ENCODE data around the gene ADD1. TPM values are rescaled to one million over a fixed set of nuclear protein-coding genes. Genes with fewer than 3 reads are reported as not detected.

ADD1 gene
- total RNA-seq, 1 donor from 2014 or later = 283 TPM

DNA sequence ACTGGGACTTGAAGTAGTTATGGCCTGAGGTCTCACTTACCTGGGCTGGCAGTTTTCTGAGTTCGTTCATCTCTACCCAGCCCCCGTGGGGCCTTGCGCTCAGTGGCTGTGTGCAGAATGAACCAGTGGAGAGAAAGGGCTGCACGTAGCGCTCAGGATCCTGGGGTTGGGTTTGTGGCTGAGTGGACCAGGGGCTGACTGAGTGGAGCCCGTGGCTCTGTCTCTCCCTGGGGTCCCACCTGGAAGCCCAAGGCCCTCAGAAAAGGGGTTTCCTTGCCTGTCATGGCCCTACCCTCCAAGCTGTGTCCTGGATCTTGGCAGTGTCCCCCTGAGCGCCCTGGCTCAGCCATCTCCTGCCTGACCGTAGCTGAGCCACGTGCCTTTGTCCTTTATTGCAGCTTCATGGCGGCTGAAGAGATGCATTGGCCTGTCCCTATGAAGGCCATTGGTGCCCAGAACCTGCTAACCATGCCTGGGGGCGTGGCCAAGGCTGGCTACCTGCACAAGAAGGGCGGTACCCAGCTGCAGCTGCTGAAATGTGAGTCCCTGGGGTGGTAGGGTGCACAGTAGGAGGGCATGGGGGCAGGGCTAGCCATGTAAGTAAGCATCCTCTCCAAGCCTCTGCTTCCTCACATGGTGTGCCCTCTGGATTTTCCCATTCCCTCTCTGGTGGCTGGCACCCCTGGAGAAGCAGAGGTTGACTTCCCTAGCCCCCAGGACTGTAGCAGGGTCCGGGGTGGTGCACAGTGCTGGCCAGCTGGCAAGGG lies 23.2 kb upstream of the ADD1 start:
- intact Hi-C loops (cut with micrococcal nuclease) = no loop called here

DNA sequence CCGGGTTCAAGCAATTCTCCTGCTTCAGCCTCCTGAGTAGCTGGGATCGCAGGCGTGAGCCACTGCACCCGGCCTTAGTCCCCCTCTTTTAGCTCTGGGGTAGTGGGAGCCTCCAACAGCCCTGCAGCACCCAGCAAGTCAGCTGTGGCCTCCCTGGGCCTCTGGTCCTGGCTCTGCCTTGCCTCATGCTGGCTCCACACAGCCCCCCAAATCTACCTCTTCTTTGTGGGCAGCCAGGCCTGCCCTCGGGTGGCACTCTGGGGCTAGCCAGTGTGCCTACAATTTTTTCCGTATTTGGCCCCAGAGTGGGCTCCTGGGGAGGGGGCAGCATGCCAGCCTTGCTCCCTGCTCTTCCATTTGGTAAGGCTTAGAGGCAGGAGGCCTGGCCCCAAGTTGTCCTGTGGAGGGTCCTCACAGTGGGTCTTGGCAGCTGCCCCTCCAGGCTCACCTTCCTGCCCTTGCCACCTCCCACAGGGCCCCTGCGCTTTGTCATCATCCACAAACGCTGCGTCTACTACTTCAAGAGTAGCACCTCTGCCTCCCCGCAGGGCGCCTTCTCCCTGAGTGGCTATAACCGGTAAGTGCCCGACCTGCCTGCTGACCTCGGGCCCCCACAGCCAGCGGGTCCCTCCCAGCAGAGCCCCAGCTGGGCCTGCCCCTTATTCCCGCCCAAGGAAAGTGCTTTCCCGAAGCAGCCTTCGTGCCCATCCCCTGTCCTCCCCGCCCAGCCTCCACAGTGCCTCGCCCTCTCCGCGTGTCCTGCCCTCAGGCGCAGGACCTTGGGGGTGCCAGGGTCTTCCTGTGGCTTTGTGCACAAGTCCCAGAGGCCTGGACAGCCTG lies 21.0 kb upstream of the ADD1 start:
- intact Hi-C loops (cut with micrococcal nuclease) = no loop called here

DNA sequence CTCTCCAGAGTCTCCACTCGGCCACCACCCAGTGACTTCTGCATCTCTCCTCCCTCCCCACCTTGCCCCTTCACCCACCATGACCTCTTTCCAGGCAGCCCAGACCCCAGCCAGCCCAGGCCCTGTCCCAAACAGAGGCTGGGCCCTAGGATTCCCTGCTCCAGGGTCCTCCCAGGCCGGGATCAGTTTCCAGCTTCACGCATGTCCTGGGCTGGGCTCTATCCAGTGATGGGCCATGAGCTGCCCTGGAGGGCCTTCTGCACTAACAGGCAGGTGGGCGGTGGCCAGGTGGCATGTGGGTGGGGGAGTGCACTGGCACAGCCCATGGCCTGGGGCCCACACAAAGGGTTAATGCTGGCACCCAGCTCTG lies 20.4 kb upstream of the ADD1 start:
- intact Hi-C loops (cut with micrococcal nuclease) = no loop called here

DNA sequence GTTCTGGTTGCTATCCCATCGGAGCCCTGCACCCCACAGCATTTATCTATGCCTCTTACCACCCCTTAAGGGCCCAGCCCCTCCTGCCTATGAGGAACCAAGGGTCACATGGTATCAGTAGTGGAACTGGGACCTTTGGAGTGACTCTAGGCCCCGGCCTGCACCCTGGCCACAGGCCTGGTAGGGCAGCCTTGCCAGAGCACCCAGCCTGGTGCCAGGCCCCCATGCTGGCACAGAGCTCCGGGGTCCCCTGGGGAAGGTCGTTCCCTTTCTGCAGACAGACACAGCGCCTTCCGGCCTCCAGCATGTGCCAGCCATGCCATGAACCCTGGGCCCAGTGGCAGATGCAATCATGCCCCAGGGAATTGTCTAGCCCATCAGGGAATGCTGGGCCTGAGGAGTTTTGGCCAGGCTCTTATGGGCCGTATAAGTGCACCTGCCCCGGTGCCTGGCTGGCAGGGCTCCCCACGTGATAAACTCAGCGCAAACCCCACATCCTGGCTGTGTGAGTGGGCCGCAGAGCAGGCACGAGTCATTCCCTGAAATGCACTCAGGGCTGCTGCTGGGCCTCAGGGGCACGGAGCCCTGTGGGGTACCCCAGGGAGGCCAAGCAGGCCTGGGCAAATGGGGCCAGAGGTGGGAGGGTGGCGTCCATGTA lies 19.8 kb upstream of the ADD1 start:
- intact Hi-C loops (cut with micrococcal nuclease) = no loop called here

DNA sequence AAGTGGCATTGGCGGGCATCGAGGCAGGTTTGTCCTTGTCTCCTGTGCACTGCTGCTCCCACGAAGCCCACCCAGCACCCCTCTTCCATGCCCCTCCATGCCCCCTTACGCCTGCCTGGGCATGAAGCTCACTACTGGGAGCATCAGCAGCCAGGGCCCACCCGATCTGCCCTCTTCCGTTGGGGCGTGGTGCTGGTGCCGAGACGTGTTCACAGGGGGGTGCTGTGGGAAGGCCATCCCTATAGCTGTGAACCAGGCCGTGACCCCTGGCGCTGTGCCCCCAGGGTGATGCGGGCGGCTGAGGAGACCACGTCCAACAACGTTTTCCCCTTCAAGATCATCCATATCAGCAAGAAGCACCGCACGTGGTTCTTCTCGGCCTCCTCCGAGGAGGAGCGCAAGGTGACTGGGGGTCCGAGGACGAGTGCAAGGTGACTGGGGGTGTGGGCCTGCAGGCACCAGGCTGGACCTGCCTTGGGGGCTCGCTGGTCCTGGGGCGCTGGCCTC lies 19.3 kb upstream of the ADD1 start:
- intact Hi-C loops (cut with micrococcal nuclease) = no loop called here

DNA sequence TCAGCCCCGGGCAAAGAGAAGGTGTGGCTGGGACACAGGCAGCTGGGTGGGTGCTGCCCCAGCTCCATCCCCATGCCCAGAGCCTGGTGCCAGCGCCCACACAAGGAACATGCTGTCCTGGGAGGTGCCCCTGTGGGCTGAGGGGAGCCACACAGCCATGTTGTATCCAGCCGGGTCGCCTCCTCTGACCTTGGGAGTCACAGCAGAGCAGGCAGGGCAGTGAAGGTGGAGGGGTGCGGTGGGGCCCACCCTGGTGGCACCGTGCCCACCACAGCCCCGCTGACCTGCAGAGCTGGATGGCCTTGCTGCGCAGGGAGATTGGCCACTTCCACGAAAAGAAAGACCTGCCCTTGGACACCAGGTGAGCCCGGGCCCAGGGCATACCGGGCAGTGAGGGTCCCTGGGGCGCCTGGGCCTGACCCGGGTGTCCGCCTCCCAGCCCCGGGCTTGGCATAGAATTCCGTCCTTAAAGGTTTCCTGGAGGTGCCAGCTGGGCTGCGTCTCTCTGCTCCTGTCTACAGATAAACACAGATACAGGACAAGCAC lies 18.7 kb upstream of the ADD1 start:
- intact Hi-C loops (cut with micrococcal nuclease) = no loop called here

DNA sequence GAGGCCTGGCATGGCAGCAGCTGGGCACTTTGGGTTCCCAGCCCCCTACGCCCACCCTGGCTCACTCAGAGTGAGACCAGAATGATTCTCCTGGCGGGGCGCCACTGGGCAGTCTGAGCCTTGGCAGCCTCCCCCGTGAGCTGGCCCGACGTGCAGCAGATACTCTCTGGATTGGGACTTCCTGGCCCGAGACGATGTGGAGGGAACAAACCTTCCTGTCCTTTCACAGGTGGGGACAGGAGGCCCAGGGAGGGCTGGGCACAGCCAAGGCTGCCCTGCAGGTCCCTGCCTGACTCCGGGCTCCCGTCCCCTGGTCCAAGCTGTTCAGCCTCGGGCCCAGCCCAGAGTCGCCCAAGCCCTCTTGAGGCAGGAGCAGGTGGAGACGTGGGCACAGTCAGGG lies 17.9 kb upstream of the ADD1 start:
- intact Hi-C loops (cut with micrococcal nuclease) = no loop called here

DNA sequence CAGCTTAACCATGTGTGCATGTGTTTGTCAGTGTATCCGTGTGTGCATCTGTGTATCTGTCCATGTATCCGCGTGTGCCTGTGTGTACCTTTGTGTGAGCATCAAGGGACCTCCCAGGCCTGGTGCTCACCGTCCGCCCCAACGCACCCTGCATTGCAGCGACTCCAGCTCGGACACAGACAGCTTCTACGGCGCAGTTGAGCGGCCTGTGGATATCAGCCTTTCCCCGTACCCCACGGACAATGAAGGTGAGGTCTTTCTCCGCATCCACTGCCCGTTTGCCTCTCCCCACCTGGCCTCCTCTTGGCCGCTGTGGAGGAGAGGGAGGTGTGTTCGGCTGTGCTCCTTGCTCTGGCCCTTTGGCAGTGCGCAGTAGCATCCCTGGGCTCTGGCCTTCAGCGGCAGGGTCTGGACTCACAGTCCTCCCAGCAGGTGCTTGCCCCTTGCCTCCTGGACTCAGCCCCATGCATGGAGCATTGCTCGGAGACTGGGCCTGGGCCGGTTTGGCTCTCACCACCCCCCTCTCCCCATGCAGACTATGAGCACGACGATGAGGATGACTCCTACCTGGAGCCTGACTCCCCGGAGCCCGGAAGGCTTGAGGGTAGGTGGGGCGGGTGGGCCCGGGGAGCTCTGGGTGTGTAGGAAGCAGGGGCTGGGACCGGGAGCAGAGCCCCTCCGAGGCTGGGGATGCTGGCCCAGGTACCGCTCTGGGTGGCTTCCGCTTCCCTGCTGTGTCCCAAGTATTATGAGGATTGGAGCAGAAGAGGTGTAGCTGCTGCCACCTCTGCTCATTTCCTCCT lies 16.4 kb upstream of the ADD1 start:
- intact Hi-C loops (cut with micrococcal nuclease) = no loop called here

DNA sequence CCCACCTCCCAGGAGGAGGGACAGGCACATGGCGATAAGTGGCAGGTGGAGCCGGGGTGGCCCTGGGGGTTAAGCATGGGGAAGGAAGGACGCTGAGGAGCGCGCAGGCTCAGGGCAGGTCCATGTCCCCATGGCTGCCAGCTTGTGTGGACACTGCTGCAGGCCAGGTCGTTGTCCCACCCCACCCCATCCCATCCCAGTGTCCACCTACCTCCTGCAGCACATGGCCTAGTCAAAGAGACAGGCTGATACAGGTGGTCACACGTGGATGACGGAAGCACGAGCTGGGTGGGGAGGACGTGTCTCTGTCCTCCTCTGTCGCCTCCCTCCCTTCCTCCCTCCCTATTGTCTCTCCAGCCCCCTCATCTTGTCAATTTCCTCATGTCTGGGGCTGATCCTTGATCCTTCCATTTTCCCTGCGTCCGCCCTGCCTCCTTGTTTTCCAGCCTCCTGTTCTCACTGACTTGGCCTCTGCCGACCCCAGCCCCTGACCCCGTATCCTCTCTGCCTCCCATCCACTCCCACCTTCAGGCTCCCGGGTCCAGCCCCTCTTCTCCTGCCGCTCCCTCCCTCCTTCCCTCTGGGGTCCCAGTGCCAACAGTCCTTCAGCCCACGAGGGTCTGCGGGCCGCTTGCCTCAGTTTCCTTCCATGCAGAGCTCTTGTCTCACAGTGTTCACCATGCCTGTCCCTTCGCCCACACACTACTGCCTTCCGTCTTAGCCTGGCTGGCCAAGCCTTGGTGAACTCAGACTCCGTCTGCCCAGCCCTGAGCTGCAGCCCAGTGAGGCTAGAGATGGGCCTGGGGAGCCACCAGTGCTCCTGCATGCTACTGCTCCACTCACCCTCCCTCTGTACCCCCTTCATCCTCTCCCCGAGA lies 15.5 kb upstream of the ADD1 start:
- intact Hi-C loops (cut with micrococcal nuclease) = no loop called here

DNA sequence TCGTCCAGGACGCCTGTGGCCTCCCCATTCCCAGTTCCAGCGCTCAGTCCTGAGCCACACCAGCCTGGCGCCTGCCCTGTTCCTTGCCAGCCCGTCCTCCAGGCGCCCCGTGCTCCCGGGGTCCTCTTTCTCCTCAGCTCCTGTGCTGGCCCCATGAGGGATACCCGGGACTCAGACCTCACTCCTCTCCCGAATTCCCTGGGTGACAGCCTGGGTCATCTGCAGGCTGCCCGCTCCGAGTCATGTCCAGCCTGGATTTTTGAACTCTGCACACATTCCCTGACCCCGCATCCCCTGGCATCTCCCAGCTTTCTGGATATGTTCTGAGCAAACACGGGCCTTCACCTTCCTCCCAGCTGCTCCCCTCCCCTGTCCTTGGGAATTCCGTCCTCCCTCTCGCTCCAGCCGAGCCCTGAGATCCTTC lies 14.9 kb upstream of the ADD1 start:
- intact Hi-C loops (cut with micrococcal nuclease) = no loop called here

DNA sequence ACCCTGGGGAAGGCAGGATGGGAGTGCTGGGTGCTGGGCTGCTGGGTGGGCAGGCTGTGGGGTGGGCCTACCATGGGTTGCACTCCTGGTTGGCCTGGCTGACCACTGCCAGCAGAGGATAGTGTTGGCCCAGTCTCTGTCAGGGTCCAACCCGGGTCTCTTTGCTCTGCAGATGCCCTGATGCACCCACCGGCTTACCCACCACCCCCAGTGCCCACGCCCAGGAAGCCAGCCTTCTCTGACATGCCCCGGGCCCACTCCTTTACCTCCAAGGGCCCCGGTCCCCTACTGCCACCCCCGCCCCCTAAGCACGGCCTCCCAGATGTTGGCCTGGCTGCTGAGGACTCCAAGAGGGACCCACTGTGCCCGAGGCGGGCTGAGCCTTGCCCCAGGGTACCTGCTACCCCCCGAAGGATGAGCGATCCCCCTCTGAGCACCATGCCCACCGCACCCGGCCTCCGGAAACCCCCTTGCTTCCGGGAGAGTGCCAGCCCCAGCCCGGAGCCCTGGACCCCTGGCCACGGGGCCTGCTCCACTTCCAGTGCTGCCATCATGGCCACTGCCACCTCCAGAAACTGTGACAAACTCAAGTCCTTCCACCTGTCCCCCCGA lies 14.2 kb upstream of the ADD1 start:
- intact Hi-C loops (cut with micrococcal nuclease) = no loop called here

DNA sequence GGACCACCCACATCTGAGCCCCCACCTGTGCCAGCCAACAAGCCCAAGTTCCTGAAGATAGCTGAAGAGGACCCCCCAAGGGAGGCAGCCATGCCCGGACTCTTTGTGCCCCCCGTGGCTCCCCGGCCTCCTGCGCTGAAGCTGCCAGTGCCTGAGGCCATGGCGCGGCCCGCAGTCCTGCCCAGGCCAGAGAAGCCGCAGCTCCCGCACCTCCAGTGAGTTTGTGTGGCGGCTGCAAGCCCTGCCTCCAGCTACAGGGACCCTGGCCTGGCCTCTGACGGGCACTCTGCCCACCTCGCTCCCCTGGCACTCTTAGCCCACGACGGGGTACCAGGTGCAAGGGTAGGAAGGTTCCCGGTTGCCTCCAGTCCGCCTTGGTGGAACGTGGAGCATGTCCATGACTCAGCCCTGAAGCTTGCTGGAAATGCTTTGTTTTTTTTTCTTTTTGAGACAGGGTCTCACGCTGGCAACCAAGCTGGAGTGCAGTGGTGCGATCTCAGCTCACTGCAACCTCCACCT lies 13.7 kb upstream of the ADD1 start:
- intact Hi-C loops (cut with micrococcal nuclease) = no loop called here

DNA sequence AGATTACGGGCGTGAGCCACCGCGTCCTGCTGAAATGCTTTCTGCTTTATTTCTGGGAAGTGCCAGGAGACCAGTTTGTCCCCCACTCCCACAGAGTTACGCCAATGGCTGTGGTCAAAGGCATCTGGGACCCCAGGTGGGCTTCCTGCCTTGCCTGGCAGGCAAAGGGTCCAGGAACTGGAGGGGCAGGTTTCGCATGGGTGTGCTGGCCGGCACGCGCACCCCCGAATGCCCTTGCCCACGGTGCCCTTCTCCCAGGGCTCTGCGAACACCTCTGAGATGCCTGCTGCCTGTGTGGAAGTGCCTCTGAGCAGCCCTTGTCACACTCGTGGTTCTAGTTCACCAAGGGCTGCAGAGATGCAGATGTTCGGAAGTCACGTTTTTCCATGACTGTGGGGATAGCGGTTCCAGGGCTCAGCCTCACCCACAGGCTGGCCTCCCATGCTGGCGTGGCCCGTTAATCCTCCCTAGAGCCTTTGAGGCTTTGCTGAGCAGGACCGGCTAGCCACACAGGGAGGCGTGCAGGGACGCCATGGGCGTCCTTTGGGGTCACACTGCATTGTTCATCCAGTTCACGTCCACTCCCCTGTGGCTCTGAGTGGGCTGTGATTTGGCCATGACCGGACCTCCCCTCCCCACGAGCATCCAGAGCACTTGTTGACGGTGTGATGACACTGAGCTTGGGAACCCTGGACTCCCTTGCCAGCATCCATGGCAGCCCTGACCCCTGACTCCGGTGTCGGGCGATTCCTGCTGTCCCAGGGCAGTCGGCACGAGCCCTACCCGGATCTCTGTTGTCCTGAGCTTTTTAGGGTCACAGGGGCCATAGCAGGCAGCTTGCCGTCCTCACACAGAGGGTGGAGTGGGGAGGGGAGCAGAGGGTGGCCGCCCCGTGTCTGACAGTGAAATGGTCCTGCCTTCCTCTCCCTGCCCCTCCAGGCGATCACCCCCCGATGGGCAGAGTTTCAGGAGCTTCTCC lies 12.7 kb upstream of the ADD1 start:
- intact Hi-C loops (cut with micrococcal nuclease) = no loop called here

DNA sequence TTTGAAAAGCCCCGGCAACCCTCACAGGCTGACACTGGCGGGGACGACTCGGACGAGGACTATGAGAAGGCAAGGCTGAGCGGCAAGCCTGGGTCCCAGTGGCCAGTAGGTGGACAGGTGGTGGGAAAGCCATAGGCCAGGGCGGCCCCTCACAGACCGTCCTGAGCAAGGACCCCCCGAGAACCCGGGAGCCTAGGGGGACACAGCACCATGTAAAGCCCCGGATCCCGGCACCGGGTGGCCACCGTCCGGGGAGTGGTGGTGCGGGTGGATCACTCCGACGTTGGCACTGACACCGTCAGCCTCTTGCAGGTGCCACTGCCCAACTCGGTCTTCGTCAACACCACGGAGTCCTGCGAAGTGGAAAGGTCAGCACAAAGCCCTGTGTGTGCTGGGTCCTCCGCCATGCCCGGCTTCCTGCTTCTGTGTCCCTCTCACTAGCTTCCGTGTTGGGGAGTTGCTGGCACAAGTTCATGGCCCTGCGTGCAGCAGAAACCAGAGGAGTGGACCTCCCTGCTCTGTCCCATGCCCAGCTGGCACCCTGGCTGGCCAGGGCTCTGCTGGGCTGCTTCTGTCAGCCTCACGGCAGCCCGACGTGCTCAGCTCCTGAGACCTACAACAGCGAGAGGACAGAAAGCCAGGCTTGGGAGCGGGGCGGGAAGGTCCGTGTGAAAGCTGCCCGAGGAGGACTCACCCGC lies 11.9 kb upstream of the ADD1 start:
- intact Hi-C loops (cut with micrococcal nuclease) = no loop called here

DNA sequence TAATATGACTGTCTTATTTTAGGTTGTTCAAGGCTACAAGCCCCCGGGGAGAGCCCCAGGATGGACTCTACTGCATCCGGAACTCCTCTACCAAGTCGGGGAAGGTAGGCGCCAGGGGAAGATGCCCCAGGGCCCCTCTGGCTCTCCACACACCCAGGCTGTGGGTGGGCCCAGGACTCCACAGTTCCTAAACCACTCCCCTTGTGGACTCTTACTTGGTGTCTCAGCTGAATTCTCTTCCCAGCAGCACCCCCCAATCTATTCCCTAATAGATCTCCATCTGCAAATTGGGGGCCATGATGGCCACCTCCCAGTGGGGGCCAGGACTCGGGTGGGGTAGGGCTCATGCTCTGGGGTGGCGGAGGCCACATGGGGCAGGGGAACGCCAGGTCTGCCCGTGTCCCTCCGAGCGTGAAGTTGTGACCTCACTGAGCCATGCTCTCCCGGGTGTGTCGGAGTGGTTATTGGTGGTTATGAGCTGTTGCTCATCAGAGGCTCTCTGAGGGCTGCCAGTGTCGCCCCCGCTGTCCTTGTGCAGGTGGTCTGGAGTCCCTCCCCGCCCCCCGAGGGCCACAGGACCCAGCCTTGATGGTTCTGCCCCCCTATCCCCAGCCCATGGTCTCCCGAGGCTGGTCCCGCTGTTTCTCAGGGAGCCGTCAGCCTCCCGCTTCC lies 11.2 kb upstream of the ADD1 start:
- intact Hi-C loops (cut with micrococcal nuclease) = no loop called here

DNA sequence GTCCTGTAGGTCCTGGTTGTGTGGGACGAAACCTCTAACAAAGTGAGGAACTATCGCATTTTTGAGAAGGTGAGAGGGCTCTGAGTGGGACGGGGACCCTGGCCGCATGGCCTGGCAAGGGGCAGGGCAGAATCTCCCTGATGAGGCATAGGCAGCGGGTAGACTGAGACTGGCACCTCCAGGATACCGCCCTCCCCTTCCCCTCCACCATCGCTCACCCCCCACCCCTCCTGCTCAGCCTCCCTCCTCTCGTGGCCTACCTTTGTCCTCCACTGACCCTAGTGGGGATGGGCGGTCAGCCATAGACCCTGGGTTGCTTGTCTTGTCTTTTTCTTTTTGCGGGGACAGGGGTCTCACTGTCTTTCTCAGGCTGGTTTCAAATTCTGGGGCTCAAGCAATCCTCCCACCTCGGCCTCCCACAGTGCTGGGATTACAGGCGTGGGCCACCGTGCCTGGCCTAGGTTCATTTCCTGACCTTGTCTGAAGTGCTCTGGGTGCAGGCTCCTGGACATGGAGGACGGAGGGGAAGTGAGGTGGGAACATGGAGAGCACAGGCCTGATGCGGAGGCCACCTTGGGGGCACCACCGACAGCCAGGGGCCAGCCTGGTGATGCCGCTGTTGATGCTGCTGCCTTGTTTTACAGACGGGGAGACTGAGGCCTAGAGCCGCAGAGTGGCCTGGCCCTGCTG lies 10.5 kb upstream of the ADD1 start:
- intact Hi-C loops (cut with micrococcal nuclease) = no loop called here

Measured in T-helper 1 cell treated with Interleukin-12 subunit alpha and Interleukin-12 subunit beta and Interleukin-4 antibody, amounts not matched to agents 30 ng/mL and 1 ng/mL, for 36 hours (primary cell).